HEK293T (cell line): ENCODE results near the gene THSD4.

Source experiments
- CTCF ChIA-PET: fragments of 350-600 bp; formaldehyde crosslinking; extraction: SDS; loops from one replicate; lab custom pipeline; 2021; ENCODE audit warnings: antibody characterized with exemption, inconsistent platforms; lab: Yijun Ruan, JAX
- POLR2A ChIA-PET: fragments of 350-600 bp; formaldehyde crosslinking; extraction: SDS; loops from one replicate; lab custom pipeline; 2020; ENCODE audit warnings: antibody characterized with exemption, inconsistent platforms; lab: Yijun Ruan, JAX
- DNase-seq: peaks from one replicate; pipeline ENCODE4 v3.0.0; 2012; ENCODE audit warnings: mixed read lengths; ENCODE audit errors: extremely low spot score
- ARNT ChIP-seq: fragments of 450-650 bp; IDR thresholded peaks from 2 replicates; pipeline ENCODE4 v1.6.1; 2017; ENCODE audit warnings: mild to moderate bottlenecking
- BHLHE40 ChIP-seq: fragments of 450-650 bp; IDR thresholded peaks from 2 replicates; pipeline ENCODE4 v1.6.1; 2016; ENCODE audit warnings: mild to moderate bottlenecking, moderate library complexity, borderline replicate concordance
- CTBP1 ChIP-seq: fragments of 450-650 bp; IDR thresholded peaks from 2 replicates; pipeline ENCODE4 v1.6.1; 2016; ENCODE audit warnings: borderline replicate concordance
- ELF4 ChIP-seq: fragments of 450-650 bp; IDR thresholded peaks from 2 replicates; pipeline ENCODE4 v1.6.1; 2017; ENCODE audit warnings: antibody characterized with exemption
- FOXA1 ChIP-seq: fragments of 450-650 bp; IDR thresholded peaks from 2 replicates; pipeline ENCODE4 v1.6.1; 2016; ENCODE audit warnings: mild to moderate bottlenecking
- FOXK2 ChIP-seq: fragments of 450-650 bp; IDR thresholded peaks from 2 replicates; pipeline ENCODE4 v1.6.1; 2016; ENCODE audit warnings: mild to moderate bottlenecking
- FOXM1 ChIP-seq: fragments of 450-650 bp; IDR thresholded peaks from 2 replicates; pipeline ENCODE4 v1.6.1; 2017; ENCODE audit warnings: mild to moderate bottlenecking, borderline replicate concordance
- HDGF ChIP-seq: fragments of 450-650 bp; IDR thresholded peaks from 2 replicates; pipeline ENCODE4 v1.6.1; 2017; ENCODE audit warnings: antibody characterized with exemption, borderline replicate concordance
- L3MBTL2 ChIP-seq: fragments of 450-650 bp; conservative IDR thresholded peaks from 2 replicates; pipeline ENCODE4 v1.6.1; 2016; ENCODE audit warnings: mild to moderate bottlenecking
- LEF1 ChIP-seq: fragments of 450-650 bp; IDR thresholded peaks from 2 replicates; pipeline ENCODE4 v1.6.1; 2017; ENCODE audit warnings: mild to moderate bottlenecking, borderline replicate concordance
- NFRKB ChIP-seq: fragments of 450-650 bp; IDR thresholded peaks from 2 replicates; pipeline ENCODE4 v1.6.1; 2016; ENCODE audit warnings: mild to moderate bottlenecking, moderate library complexity
- SP1 ChIP-seq: fragments of 450-650 bp; IDR thresholded peaks from 2 replicates; pipeline ENCODE4 v1.6.1; 2017
- SUZ12 ChIP-seq: fragments of 450-650 bp; IDR thresholded peaks from 2 replicates; pipeline ENCODE4 v1.6.1; 2016; ENCODE audit warnings: mild to moderate bottlenecking
- TARDBP ChIP-seq: fragments of 450-650 bp; IDR thresholded peaks from 2 replicates; pipeline ENCODE4 v1.6.1; 2016
- ZNF384 ChIP-seq: fragments of 450-650 bp; IDR thresholded peaks from 2 replicates; pipeline ENCODE4 v1.6.1; 2016
- TF ChIP-seq, protein P1 (sequence below): fragments of 450-650 bp; IDR thresholded peaks from 2 replicates; pipeline ENCODE4 v1.6.1; 2016

The THSD4 gene

GRCh38 chr15:71674354-71674753 lies 559.1 kb downstream of the THSD4 start:
- POLR2A ChIA-PET: no interaction called here
- no peak for TF ChIP-seq SP1
- TF ChIP-seq ELF4: no peak
- TF ChIP-seq L3MBTL2: no peak
- no peak for TF ChIP-seq CTBP1
- no peak for TF ChIP-seq FOXM1
- no peak for TF ChIP-seq SUZ12
- no peak for TF ChIP-seq ZNF384
- no peak for TF ChIP-seq NFRKB
- no peak for TF ChIP-seq FOXA1
- TF ChIP-seq FOXK2: no peak
- TF ChIP-seq BHLHE40: no peak
- TF ChIP-seq, protein P1, sequence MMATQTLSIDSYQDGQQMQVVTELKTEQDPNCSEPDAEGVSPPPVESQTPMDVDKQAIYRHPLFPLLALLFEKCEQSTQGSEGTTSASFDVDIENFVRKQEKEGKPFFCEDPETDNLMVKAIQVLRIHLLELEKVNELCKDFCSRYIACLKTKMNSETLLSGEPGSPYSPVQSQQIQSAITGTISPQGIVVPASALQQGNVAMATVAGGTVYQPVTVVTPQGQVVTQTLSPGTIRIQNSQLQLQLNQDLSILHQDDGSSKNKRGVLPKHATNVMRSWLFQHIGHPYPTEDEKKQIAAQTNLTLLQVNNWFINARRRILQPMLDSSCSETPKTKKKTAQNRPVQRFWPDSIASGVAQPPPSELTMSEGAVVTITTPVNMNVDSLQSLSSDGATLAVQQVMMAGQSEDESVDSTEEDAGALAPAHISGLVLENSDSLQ: no peak
- no peak for TF ChIP-seq ARNT
- no peak for TF ChIP-seq LEF1
- CTCF ChIA-PET: no interaction called here
- no peak for DNase-seq

DNA sequence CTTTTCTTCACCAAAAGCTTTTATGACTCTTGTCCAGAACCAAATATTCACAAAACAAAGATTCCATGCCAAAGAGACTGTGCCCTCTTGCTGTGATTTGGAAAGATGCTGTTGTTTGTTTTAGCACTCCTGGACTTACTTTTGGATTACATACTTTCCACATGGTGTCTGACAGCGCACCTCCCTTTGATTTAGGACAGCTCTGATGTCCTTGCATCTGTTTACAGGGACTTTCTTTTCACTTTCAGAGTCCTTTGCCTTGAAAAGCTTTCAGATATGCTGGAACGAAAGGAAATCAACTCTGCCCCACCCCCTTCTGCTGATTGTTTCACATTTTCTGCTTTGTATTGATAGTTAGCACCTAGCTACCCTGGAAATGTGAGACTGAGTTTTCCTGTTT lies 562.1 kb downstream of the THSD4 start:
- TF ChIP-seq SUZ12 (no peak), ARNT (no peak), ZNF384 (no peak), HDGF (no peak), L3MBTL2 (no peak), BHLHE40 (no peak), FOXM1 (no peak), LEF1 (no peak), NFRKB (no peak), FOXA1 (no peak), FOXK2 (no peak), TARDBP (no peak), SP1 (no peak), CTBP1 (no peak), ELF4 (no peak)
- TF ChIP-seq, protein P1: no peak
- DNase-seq: no peak
- POLR2A ChIA-PET: no interaction called here
- CTCF ChIA-PET: no interaction called here

DNA sequence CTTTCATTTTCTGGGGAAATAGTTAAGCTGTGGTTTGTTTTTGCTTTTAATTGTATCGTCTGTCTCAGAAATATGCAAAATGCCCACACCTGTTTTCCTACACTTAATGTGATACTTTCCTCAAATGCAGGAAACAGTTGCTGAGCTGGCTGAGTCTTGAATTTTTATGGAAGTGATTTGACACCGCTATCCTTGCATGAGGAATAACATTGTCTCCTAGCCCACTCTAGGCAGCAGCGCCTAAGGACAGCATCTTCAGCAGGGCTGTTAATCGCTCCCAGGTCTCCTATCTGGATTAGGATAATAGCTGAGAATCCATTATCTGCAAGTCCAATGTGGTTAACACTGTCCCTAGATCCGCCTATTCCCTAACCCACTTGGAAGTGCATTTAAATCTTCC lies 562.5 kb downstream of the THSD4 start:
- POLR2A ChIA-PET: no interaction called here
- CTCF ChIA-PET: interaction anchor here (0.6 kb wide), 2 partner anchors 44 to 102 kb away, joined by 3 read pairs; no protein-coding TSS in a partner anchor
- TF ChIP-seq FOXK2: no peak
- no peak for TF ChIP-seq FOXA1
- no peak for TF ChIP-seq SP1
- no peak for TF ChIP-seq ARNT
- DNase-seq: no peak

DNA sequence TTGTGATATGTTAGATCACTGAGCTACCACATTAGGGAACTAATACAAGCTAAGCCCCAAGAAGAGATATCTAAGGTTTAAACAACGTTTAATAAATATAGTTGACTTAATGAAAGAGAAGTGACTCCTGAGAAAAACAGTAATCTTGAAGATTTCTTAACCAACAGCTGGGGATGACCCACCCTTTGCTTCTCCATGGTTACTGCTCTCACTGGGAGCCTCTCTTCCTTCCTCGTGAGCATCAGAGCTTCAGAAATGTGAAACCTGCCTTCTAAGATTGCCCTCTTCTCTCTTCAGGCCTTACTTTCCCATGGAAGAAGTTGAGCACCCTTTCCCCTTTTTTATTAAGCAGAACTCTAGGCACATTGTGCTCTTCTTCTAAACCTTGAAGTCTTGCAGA lies 562.9 kb downstream of the THSD4 start:
- no peak for DNase-seq
- ChIA-PET POLR2A (no interaction called here), CTCF (interaction anchor here (0.6 kb wide), 2 partner anchors 45 to 103 kb away, joined by 3 read pairs; no protein-coding TSS in a partner anchor)
- no peak for TF ChIP-seq CTBP1
- no peak for TF ChIP-seq ELF4
- no peak for TF ChIP-seq TARDBP
- TF ChIP-seq L3MBTL2: no peak
- TF ChIP-seq HDGF: no peak
- no peak for TF ChIP-seq ARNT
- no peak for TF ChIP-seq ZNF384
- TF ChIP-seq SUZ12: no peak

- POLR2A ChIA-PET: no interaction called here
Observed at GRCh38 chr15:71678605-71679004, 563.3 kb downstream of the THSD4 start.

GRCh38 chr15:71679223-71679792 lies 564.0 kb downstream of the THSD4 start:
- no peak for DNase-seq
- TF ChIP-seq BHLHE40 (no peak), LEF1 (no peak), TARDBP (no peak), FOXA1 (no peak), FOXK2 (no peak), FOXM1 (no peak), L3MBTL2 (no peak), SUZ12 (no peak)
- POLR2A ChIA-PET: no interaction called here
- CTCF ChIA-PET: no interaction called here

More at GRCh38 chr15:71678605-71679004, 563.3 kb downstream of the THSD4 start:
- no peak for DNase-seq
- TF ChIP-seq, protein P1: no peak
- no peak for TF ChIP-seq ZNF384
- no peak for TF ChIP-seq TARDBP
- TF ChIP-seq ELF4: no peak
- CTCF ChIA-PET: interaction anchor here (0.6 kb wide), 2 partner anchors 45 to 103 kb away, joined by 3 read pairs; no protein-coding TSS in a partner anchor

GRCh38 chr15:71679793-71680353 lies 564.6 kb downstream of the THSD4 start:
- DNase-seq: no peak
- no peak for TF ChIP-seq ELF4
- TF ChIP-seq HDGF: no peak
- TF ChIP-seq SP1: no peak
- no peak for TF ChIP-seq FOXA1
- no peak for TF ChIP-seq FOXM1
- TF ChIP-seq BHLHE40: no peak
- TF ChIP-seq FOXK2: no peak
- ChIA-PET POLR2A (no interaction called here), CTCF (interaction anchor here (0.5 kb wide), 1 partner anchor 64 kb away, joined by 3 read pairs; no protein-coding TSS in a partner anchor)
